ENCODE results near the gene GNAS-AS1. TPM values are rescaled to one million over a fixed set of nuclear protein-coding genes. Genes with fewer than 3 reads are reported as not detected.

Gene GNAS-AS1
- total and polyA plus RNA-seq, 2 experiments from 2014 or later: 0.98 TPM; not detected in 1

GRCh38 chr20:58891086-58891717 is 40.5 kb upstream of the GNAS-AS1 start:
- Histone ChIP-seq H3K27ac (peak overlapping the region; percentile 100), H3K36me3 (replicated peaks; ENCODE audit: insufficient read depth, low read depth) (no peaks in the 10 kb centered on the region), H4K20me1 (ENCODE audit: insufficient read depth, poor library complexity, severe bottlenecking) (peaks cover 34% of the 10 kb centered on the region), H3K4me3 (peak overlapping the region; percentile 90), H3K79me2 (peaks cover 65% of the 10 kb centered on the region), H3K27me3 (no peaks in the 10 kb centered on the region), H3K4me1 (ENCODE audit: insufficient read depth) (peaks cover 29% of the 10 kb centered on the region), H2AFZ (no peak overlapping the region), H3K4me2 (peak overlapping the region; percentile 97), H3K9me2 (replicated peaks; ENCODE audit: insufficient read depth) (no peaks in the 10 kb centered on the region), H3K9me3 (ENCODE audit: low read depth) (no peaks in the 10 kb centered on the region)
- TF ChIP-seq EZH2phosphoT487 (IDR thresholded peaks at IDR 0.05; ENCODE audit: low read depth, severe bottlenecking, unreplicated experiment) (no peak), EZH2 (IDR thresholded peaks at IDR 0.05; ENCODE audit: borderline replicate concordance) (no peak), CTCF (IDR thresholded peaks at IDR 0.05; ENCODE audit: poor library complexity) (no peak)
- WGBS (ENCODE audit: low lambda C conversion rate, missing lambda C conversion rate): 0% methylated on average over 13 of the region's 105 CpGs
- DNase-seq (ENCODE audit: low spot score): peak; percentile 94

- Histone ChIP-seq H3K4me2 (peak overlapping the region; percentile 97), H3K4me1 (ENCODE audit: insufficient read depth) (peaks cover 23% of the 10 kb centered on the region), H3K9me3 (ENCODE audit: low read depth) (no peaks in the 10 kb centered on the region), H3K36me3 (replicated peaks; ENCODE audit: insufficient read depth, low read depth) (no peaks in the 10 kb centered on the region), H3K9me2 (replicated peaks; ENCODE audit: insufficient read depth) (no peaks in the 10 kb centered on the region), H3K79me2 (peaks cover 59% of the 10 kb centered on the region), H2AFZ (peak overlapping the region; percentile 92), H4K20me1 (ENCODE audit: insufficient read depth, poor library complexity, severe bottlenecking) (peaks cover 28% of the 10 kb centered on the region), H3K27me3 (no peaks in the 10 kb centered on the region), H3K27ac (peak overlapping the region; percentile 99), H3K4me3 (peak overlapping the region; percentile 90)
- no peak for TF ChIP-seq EZH2 (IDR thresholded peaks at IDR 0.05; ENCODE audit: borderline replicate concordance)
- no peak for TF ChIP-seq EZH2phosphoT487 (IDR thresholded peaks at IDR 0.05; ENCODE audit: low read depth, severe bottlenecking, unreplicated experiment)
- no peak for TF ChIP-seq CTCF (IDR thresholded peaks at IDR 0.05; ENCODE audit: poor library complexity)
- no peak for DNase-seq (ENCODE audit: low spot score)
- under 1% methylated on average over 33 of the region's 64 CpGs for WGBS (ENCODE audit: low lambda C conversion rate, missing lambda C conversion rate)
Observed at GRCh38 chr20:58890518-58891085, 39.9 kb upstream of the GNAS-AS1 start.

- H3K9me2 ChIP-seq (replicated peaks; ENCODE audit: insufficient read depth): no peaks in the 10 kb centered on the region
- H3K27ac ChIP-seq: peak overlapping the region; percentile 99
- TF ChIP-seq EZH2phosphoT487 (IDR thresholded peaks at IDR 0.05; ENCODE audit: low read depth, severe bottlenecking, unreplicated experiment): no peak
- no peak for TF ChIP-seq CTCF (IDR thresholded peaks at IDR 0.05; ENCODE audit: poor library complexity)
- no peak for TF ChIP-seq EZH2 (IDR thresholded peaks at IDR 0.05; ENCODE audit: borderline replicate concordance)
- H3K36me3 ChIP-seq (replicated peaks; ENCODE audit: insufficient read depth, low read depth): no peaks in the 10 kb centered on the region
- DNase-seq (ENCODE audit: low spot score): peak; percentile 37
- H4K20me1 ChIP-seq (ENCODE audit: insufficient read depth, poor library complexity, severe bottlenecking): peaks cover 22% of the 10 kb centered on the region
- H3K4me3 ChIP-seq: peak overlapping the region; percentile 90
- H3K9me3 ChIP-seq (ENCODE audit: low read depth): no peaks in the 10 kb centered on the region
- H3K4me1 ChIP-seq (ENCODE audit: insufficient read depth): peaks cover 17% of the 10 kb centered on the region
- WGBS (ENCODE audit: low lambda C conversion rate, missing lambda C conversion rate): 3% methylated on average over 64 of the region's 91 CpGs
- no peaks in the 10 kb centered on the region for H3K27me3 ChIP-seq
- H2AFZ ChIP-seq: peak overlapping the region; percentile 92
- peaks cover 52% of the 10 kb centered on the region for H3K79me2 ChIP-seq
- H3K4me2 ChIP-seq: peak overlapping the region; percentile 97
Observed at GRCh38 chr20:58889798-58890517, 39.3 kb upstream of the GNAS-AS1 start.
